ENCODE measurements around the gene CD44.
"Not testable (repeated sequence)": the region's sequence is repeated elsewhere in the genome, so short reads cannot be mapped to it uniquely, and the experiment has no call there.

CD44 gene

DNA sequence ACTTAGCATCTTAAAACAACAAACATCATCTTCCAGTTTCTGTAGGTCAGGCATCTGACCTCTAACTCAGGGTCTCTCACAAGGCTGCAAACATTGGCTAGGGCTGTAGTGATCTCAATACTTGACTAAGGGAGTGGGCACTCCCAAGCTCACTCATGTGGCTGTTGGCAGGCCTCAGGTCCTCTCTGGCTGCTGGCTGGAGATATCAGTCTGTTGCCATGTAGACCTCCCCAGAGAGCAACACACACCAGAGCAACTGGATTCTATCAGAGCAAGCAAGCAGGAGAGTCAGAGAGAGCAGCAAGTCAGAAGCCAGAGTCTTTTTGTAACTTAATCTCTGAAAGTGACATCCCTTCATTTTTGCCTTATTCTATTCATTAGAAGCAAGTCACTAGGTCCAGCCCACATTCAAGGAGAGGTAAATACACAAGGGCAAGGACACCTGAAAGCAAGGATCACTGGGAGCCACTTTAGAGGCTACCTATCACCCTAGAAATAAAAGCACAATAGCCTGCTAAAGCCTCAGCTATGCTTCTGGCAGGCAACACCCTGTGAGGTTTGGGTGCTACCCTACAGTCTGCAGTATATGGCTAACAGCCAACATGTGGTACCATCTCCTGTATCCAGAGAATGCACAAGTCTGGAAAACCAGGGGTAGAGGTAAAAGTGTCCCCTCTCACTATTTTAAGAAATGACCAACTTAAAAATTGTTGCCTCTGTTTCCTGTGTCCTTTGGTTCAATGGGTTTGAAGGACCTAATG, 33.5 kb upstream of the CD44 start:
- TF ChIP-seq, protein P1, sequence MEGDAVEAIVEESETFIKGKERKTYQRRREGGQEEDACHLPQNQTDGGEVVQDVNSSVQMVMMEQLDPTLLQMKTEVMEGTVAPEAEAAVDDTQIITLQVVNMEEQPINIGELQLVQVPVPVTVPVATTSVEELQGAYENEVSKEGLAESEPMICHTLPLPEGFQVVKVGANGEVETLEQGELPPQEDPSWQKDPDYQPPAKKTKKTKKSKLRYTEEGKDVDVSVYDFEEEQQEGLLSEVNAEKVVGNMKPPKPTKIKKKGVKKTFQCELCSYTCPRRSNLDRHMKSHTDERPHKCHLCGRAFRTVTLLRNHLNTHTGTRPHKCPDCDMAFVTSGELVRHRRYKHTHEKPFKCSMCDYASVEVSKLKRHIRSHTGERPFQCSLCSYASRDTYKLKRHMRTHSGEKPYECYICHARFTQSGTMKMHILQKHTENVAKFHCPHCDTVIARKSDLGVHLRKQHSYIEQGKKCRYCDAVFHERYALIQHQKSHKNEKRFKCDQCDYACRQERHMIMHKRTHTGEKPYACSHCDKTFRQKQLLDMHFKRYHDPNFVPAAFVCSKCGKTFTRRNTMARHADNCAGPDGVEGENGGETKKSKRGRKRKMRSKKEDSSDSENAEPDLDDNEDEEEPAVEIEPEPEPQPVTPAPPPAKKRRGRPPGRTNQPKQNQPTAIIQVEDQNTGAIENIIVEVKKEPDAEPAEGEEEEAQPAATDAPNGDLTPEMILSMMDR (IDR thresholded peaks at IDR 0.05; ENCODE audit: low read depth, low read length, missing control alignments), result no peak
- H3K4me3 ChIP-seq (ENCODE audit: low read depth, low read length), result no peak overlapping the region

DNA sequence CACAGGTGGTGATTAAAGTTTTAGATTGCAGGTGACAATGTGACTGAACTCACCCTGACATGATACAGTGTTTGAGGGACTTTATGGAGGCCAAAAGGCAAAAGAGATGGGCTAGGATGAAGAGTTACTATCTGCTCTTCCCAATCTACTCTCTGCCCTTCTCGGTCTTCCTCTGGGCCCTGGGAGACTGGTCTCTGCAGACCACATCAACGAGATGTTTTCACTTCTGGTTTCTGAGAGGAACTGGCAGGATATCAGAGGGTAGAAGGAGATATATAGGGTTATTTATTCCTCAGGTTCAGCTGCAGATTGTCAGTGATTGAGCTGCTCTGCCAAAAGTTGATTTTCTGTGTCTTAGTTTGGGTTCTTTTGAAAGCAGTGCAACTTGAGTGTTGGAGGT, 32.4 kb upstream of the CD44 start:
- no peak for DNase-seq (ENCODE audit: low read depth)
- TF ChIP-seq, protein P1 (IDR thresholded peaks at IDR 0.05; ENCODE audit: low read depth, low read length, missing control alignments), result no peak
- no peak overlapping the region for H3K4me3 ChIP-seq (ENCODE audit: low read depth, low read length)

More for the DNA sequence above, 33.5 kb upstream of the CD44 start:
- DNase-seq (ENCODE audit: low read depth), result no peak

DNA sequence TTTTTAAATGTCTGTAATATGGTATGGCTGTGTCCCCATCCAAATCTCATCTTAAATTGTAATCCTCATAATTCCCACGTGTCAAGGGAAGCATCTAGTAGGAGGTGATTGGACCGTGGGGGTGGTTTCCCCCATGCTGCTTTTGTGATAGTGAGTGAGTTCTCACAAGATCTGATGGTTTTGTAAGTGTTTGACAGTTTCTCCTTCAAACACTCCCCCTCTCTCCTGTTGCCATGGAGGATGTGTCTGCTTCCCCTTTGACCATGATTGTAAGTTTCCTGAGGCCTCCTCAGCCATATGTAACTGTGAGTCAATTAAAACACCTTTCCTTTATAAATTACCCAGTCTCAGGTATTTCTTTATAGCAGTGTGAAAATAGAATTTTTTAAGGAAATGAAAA, 31.1 kb upstream of the CD44 start:
- H3K4me3 ChIP-seq (ENCODE audit: low read depth, low read length), result no peak overlapping the region
- TF ChIP-seq, protein P1 (IDR thresholded peaks at IDR 0.05; ENCODE audit: low read depth, low read length, missing control alignments), result no peak
- no peak for DNase-seq (ENCODE audit: low read depth)

DNA sequence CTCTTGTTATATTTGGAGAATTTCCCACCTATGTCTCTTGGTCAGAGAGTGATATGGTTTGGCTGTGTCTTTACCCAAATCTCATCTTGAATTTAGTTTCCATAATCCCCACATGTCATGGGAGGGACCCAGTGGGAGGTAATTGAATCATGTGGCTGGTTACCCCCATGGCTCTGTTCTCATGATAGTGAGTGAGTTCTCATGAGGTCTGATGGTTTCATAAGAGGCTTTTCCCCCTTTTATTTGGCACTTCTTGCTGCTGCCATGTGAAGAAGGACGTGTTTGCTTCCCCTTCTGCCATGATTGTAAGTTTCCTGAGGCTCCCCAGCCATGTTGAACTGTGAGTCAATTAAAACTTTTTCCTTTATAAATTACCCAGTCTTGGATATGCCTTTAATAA, 30.6 kb upstream of the CD44 start:
- not testable (repeated sequence) for DNase-seq (ENCODE audit: low read depth); H3K4me3 ChIP-seq (ENCODE audit: low read depth, low read length)

DNA sequence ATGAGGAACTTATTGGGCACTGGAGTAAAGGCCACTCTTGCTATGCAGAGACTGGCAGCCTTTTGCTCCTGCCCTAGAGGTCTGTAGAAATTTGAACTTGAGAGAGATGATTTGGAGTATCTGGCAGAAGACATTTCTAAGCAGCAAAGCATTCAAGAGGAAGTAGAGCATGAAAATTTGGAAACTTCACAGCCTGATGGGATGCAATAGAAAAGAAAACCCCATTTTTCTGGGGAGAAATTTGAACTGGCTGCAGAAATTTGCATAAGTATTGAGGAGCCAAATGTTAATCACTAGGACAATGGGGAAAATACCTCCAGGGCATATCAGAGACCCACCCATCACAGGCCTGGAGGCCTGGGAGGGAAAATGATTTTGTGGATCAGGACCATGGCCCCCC, 29.9 kb upstream of the CD44 start:
- no peak overlapping the region for H3K4me3 ChIP-seq (ENCODE audit: low read depth, low read length)
- TF ChIP-seq, protein P1 (IDR thresholded peaks at IDR 0.05; ENCODE audit: low read depth, low read length, missing control alignments), result no peak
- DNase-seq (ENCODE audit: low read depth), result no peak

DNA sequence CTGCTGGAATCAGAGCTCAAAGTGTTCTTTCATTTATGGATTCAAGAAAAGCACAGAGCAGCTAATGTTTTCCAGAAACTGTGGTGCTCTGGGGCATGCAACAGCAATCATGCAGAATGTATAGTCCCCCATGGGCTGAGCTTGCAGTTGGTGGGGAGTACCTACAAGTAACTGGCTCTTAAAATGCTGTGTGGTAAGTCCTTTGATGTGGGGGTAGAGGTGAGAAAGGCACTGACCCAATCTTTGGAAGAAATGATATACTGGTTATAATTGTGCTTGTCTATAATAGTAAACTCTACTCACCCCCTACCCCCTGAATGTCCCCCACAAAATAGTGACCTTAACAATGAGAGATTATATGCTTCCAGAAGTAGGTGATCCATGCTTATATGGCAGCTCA, 29.1 kb upstream of the CD44 start:
- no peak overlapping the region for H3K4me3 ChIP-seq (ENCODE audit: low read depth, low read length)
- TF ChIP-seq, protein P1 (IDR thresholded peaks at IDR 0.05; ENCODE audit: low read depth, low read length, missing control alignments), result no peak
- no peak for DNase-seq (ENCODE audit: low read depth)

DNA sequence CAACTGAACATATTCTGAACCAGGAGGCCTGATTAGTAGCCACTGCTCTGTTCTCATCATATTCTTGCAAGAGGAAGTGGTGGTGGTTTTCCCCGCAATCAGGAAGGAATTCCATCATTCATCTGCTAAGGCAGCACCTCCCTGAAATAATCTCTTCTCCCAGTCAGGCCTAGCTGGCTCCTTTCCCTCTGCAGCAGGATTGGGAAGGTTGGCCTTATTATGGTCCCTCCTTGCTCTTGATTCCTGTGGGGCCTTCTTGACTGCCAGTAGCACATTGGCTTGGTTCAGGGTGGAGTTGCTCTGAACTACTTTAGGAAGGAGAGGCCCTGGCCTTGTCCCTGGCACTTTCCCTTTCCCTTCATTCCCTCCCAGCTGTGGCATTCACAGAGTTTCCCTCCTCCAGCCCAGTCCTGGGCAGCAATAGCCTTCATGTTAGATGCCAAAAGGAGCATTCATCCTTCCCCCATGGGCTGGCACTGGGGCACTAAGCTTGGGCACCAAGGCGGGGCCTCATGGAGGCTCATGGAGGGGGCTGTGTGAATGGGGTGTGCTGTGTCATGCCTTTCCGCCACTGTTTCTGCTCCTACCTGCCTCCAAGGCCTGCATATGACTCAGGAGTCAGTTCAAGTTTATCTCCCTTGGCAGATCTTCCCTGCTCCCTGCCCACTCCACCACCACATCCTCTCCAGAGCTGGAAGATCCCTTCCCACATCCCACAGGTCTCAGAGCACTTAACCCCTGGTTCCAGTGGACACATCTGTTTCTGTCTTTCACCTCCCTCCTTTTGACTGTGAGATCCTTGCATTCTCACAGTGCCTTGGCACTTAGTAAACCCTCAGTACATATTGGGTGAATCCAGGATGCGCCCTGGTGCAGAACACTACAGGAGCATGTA, 27.6 kb upstream of the CD44 start:
- no peak overlapping the region for H3K4me3 ChIP-seq (ENCODE audit: low read depth, low read length)
- TF ChIP-seq, protein P1 (IDR thresholded peaks at IDR 0.05; ENCODE audit: low read depth, low read length, missing control alignments), result no peak
- no peak for DNase-seq (ENCODE audit: low read depth)
